Activated CD8-positive, alpha-beta T cell treated with anti-CD3 and anti-CD28 coated beads for 36 hours (primary cell): ENCODE measurements around the gene APH1B. TPM values are rescaled to one million over a fixed set of nuclear protein-coding genes. Genes with fewer than 3 reads are reported as not detected.

Experiments
- ATAC-seq: fragments of 200-7000 bp; cut with Tn5 transposase; one replicate; pipeline ENCODE4 v1.10.0; 2021; ENCODE audit warnings: mild to moderate bottlenecking, moderate library complexity
- CTCF ChIA-PET: fragments of 350-600 bp; sonication (Branson Sonifier 250); formaldehyde crosslinking; loops from one replicate; lab custom pipeline; 2021; ENCODE audit warnings: antibody characterized with exemption; lab: Charles Lee
- POLR2A ChIA-PET: fragments of 350-600 bp; sonication (Branson Sonifier 250); formaldehyde crosslinking; loops from one replicate; lab custom pipeline; 2021; ENCODE audit warnings: antibody characterized with exemption; lab: Charles Lee
- DNase-seq: peaks from one replicate; pipeline ENCODE4 v3.0.0-alpha.2; 2020
- H3K27ac Mint-ChIP-seq: one replicate; pipeline ENCODE4 v1.8.0; 2021; ENCODE audit warnings: mild to moderate bottlenecking, mixed read lengths
- H3K27me3 Mint-ChIP-seq: one replicate; pipeline ENCODE4 v1.8.0; 2021; ENCODE audit warnings: mixed read lengths
- H3K36me3 Mint-ChIP-seq: one replicate; pipeline ENCODE4 v1.8.0; 2021; ENCODE audit warnings: low read depth, mixed read lengths
- H3K4me1 Mint-ChIP-seq: one replicate; pipeline ENCODE4 v1.8.0; 2021; ENCODE audit warnings: low read depth, mixed read lengths
- H3K4me3 Mint-ChIP-seq: one replicate; pipeline ENCODE4 v1.8.0; 2021; ENCODE audit warnings: mild to moderate bottlenecking, moderate library complexity, mixed read lengths
- H3K9me3 Mint-ChIP-seq: one replicate; pipeline ENCODE4 v1.8.0; 2021; ENCODE audit warnings: mixed read lengths
- intact Hi-C: fragments of 100-400 bp; cut with micrococcal nuclease; formaldehyde crosslinking; loops from one replicate; pipeline ENCODE4 v1.10.0; 2022
- total RNA-seq, 2 experiments: library from RNA; stranded (reverse); gene quantifications; one replicate each; pipeline ENCODE4 v1.2.3, GENCODE V29; 2021
- TF ChIP-seq, protein P1 (sequence below): fragments of 200-600 bp; IDR thresholded peaks from one replicate; pipeline ENCODE4 v1.8.0; 2022; ENCODE audit warnings: antibody characterized with exemption, mild to moderate bottlenecking

Gene APH1B
- total RNA-seq, 2 experiments from 2014 or later, result 7.0 to 9.7 TPM

DNA sequence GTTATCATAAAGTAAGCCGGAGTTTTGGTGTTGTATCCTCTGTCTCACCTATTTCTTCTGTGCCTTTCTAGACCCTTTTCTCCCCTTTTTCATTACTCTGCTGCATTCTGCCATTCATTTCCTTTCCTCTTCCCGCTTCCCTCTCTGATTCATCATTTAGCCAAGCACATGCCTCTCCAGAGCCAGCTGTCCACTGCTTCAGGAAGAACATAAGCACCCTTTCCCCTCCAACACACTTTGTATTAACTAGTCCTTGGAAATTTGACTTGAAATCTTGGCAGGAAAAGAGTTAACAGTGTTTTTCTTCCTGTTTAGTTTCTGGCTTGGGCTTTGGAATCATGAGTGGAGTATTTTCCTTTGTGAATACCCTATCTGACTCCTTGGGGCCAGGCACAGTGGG is 9.7 kb downstream of the APH1B start:
- ATAC-seq (no peak), DNase-seq (no peak)
- H3K9me3 Mint-ChIP-seq, result no peaks in the 10 kb centered on the region
- H3K36me3 Mint-ChIP-seq, result peaks cover 8% of the 10 kb centered on the region
- ChIA-PET CTCF (interaction anchor here (2.4 kb wide), 1 partner anchor 117 kb away, joined by 13 read pairs; no protein-coding TSS in a partner anchor), POLR2A (no interaction called here)
- H3K27ac Mint-ChIP-seq, result no peak overlapping the region
- TF ChIP-seq, protein P1, sequence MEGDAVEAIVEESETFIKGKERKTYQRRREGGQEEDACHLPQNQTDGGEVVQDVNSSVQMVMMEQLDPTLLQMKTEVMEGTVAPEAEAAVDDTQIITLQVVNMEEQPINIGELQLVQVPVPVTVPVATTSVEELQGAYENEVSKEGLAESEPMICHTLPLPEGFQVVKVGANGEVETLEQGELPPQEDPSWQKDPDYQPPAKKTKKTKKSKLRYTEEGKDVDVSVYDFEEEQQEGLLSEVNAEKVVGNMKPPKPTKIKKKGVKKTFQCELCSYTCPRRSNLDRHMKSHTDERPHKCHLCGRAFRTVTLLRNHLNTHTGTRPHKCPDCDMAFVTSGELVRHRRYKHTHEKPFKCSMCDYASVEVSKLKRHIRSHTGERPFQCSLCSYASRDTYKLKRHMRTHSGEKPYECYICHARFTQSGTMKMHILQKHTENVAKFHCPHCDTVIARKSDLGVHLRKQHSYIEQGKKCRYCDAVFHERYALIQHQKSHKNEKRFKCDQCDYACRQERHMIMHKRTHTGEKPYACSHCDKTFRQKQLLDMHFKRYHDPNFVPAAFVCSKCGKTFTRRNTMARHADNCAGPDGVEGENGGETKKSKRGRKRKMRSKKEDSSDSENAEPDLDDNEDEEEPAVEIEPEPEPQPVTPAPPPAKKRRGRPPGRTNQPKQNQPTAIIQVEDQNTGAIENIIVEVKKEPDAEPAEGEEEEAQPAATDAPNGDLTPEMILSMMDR, result no peak
- peaks cover 12% of the 10 kb centered on the region for H3K4me1 Mint-ChIP-seq
- no peak overlapping the region for H3K4me3 Mint-ChIP-seq
- intact Hi-C loops, result no loop called here
- no peaks in the 10 kb centered on the region for H3K27me3 Mint-ChIP-seq

DNA sequence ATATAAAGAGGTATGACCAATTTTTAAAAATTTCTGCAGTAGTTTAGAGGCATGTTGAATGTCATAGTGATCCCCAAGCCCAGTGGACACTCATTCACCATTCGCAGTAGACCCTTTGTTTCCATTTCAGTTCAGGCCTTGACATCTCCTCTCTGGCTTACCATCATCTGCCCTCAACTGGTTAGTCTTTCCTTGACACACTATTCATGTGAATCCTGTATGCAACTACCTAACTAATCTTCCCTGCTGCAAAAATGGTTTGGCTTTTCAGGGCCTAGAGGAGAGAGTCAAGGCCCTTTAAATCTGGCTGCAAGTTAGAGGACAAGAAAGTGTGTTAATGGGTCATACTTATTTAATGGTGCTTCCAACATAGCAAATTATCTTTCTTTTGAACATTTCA is 10.9 kb downstream of the APH1B start:
- intact Hi-C loops, result loop anchor here (2.0 kb wide), 1 partner anchor 114 kb away; no protein-coding TSS in a partner anchor
- DNase-seq (no peak), ATAC-seq (no peak)
- ChIA-PET POLR2A (interaction anchor here (1.0 kb wide), 1 partner anchor 95 kb away, joined by 3 read pairs; no protein-coding TSS in a partner anchor), CTCF (interaction anchor here (0.7 to 5.4 kb wide), 19 partner anchors 9 to 758 kb away, joined by 3 to 49 read pairs (median 3); partner anchors contain the start of genes APH1B and RAB8B)
- Mint-ChIP-seq H3K27me3 (no peaks in the 10 kb centered on the region), H3K4me3 (no peak overlapping the region), H3K27ac (no peak overlapping the region), H3K4me1 (peaks cover 9% of the 10 kb centered on the region), H3K36me3 (peaks cover 5% of the 10 kb centered on the region), H3K9me3 (no peaks in the 10 kb centered on the region)
- TF ChIP-seq, protein P1, result no peak

DNA sequence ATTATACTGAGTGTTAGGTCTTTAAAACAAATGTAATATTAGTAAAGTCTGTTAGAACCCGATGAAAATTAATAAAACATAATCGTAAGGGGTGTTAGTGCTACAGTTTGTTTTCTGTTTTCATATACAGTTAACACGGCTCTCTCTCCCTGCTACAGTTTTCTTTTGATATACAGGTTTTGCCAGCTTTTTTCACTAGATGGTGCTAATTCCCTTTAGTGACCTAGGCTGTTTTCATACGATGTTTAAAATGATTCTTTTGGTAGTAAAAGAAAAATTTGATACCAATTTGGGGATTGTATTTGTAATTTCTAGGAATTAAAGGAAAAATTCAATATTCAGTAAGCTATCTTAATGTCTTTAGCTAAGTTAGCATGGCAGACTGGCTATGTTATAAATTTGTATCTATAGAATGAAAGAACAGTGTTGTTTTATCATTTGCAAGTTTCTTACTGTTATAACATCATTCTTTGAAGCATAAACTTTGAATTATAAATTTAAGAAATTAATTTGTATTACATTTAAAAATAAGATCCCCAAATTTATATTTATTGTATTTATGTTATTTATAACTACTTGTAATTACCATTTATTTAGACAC is 11.5 kb downstream of the APH1B start:
- Mint-ChIP-seq H3K36me3 (peaks cover 5% of the 10 kb centered on the region), H3K4me1 (peaks cover 5% of the 10 kb centered on the region), H3K27ac (no peak overlapping the region), H3K4me3 (no peak overlapping the region), H3K27me3 (no peaks in the 10 kb centered on the region), H3K9me3 (no peaks in the 10 kb centered on the region)
- intact Hi-C loops, result loop anchor here (2.0 kb wide), 1 partner anchor 114 kb away; no protein-coding TSS in a partner anchor
- peak; percentile 73 for ATAC-seq
- ChIA-PET POLR2A (no interaction called here), CTCF (interaction anchor here (0.7 to 5.4 kb wide), 23 partner anchors 8 to 758 kb away, joined by 3 to 49 read pairs (median 3); partner anchors contain the start of genes APH1B and RAB8B)
- TF ChIP-seq, protein P1, result peak; percentile 71
- DNase-seq, result no peak

DNA sequence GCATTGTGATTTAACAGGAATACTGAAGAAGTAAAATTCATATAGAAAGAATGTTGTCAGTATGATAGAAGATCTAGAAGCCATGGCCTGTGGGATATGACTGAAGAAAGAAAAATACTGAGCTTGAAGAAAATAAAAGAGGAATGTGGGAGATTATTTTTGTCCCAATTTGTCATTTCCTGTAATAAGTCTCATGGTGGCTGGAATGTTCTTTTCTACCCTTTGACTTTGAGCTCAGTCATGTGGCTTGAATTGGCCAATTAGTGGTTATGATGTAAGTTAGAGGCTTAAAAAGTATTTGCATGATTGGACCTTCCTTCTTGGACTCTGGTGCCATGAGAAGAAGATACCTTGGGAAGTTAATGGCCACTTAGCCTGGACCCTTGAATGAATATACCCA is 14.1 kb downstream of the APH1B start:
- CTCF ChIA-PET, result interaction anchor here (0.9 to 5.4 kb wide), 12 partner anchors 8 to 244 kb away, joined by 3 to 49 read pairs (median 5); no protein-coding TSS in a partner anchor
- peaks cover 4% of the 10 kb centered on the region for H3K36me3 Mint-ChIP-seq
- DNase-seq (no peak), ATAC-seq (no peak)
- no peak overlapping the region for H3K4me3 Mint-ChIP-seq
- TF ChIP-seq, protein P1, result no peak
- no peak overlapping the region for H3K27ac Mint-ChIP-seq
- no peaks in the 10 kb centered on the region for H3K27me3 Mint-ChIP-seq
- peaks cover 18% of the 10 kb centered on the region for H3K4me1 Mint-ChIP-seq
- POLR2A ChIA-PET, result interaction anchor here (0.7 kb wide), 1 partner anchor 9 kb away, joined by 3 read pairs; no protein-coding TSS in a partner anchor
- no peaks in the 10 kb centered on the region for H3K9me3 Mint-ChIP-seq
- intact Hi-C loops, result no loop called here

DNA sequence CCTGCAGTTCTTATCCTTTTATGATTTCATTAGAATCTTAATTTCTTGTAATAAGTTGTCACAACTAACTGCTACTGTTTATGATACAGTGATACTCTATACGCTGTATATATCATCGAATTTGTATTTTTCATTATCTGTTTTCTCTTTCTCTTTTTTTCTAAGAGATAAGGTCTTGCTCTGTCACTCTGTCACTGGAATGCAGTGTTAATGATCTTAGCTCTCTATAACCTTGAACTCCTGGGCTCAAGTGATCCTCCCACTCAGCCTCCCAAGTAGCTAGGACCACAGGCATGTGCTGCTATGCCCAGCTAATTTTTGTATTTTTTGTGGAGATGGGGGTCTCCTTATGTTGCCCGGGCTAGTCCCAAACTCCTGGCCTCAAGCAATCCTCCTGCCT is 14.8 kb downstream of the APH1B start:
- ChIA-PET CTCF (interaction anchor here (0.9 to 5.4 kb wide), 9 partner anchors 8 to 245 kb away, joined by 3 to 49 read pairs (median 6); no protein-coding TSS in a partner anchor), POLR2A (no interaction called here)
- Mint-ChIP-seq H3K4me3 (no peak overlapping the region), H3K36me3 (peaks cover 4% of the 10 kb centered on the region), H3K9me3 (no peaks in the 10 kb centered on the region), H3K4me1 (peaks cover 18% of the 10 kb centered on the region), H3K27me3 (no peaks in the 10 kb centered on the region), H3K27ac (no peak overlapping the region)
- TF ChIP-seq, protein P1, result no peak
- no peak for DNase-seq
- intact Hi-C loops, result no loop called here
- ATAC-seq, result no peak
